ENCODE data around the gene PLCB4.

The PLCB4 gene

GRCh38 chr20:9495701-9496100 is 426.8 kb downstream of the PLCB4 start:
- DNase-seq (ENCODE audit: low read depth in 2 of 2), result no peak

- DNase-seq (ENCODE audit: low read depth in 2 of 2), result no peak
These were observed 427.3 kb downstream of the PLCB4 start for GRCh38 chr20:9496155-9496554.

- DNase-seq (ENCODE audit: low read depth in 2 of 2), result no peak
These were observed 429.4 kb downstream of the PLCB4 start for GRCh38 chr20:9498322-9498721.

- no peak for DNase-seq (ENCODE audit: low read depth in 2 of 2)
These were observed 430.4 kb downstream of the PLCB4 start for GRCh38 chr20:9499126-9499899.

- DNase-seq (ENCODE audit: low read depth in 2 of 2), result no peak
These were observed 431.2 kb downstream of the PLCB4 start for GRCh38 chr20:9500121-9500520.

- no peak for DNase-seq (ENCODE audit: low read depth in 2 of 2)
These were observed 432.6 kb downstream of the PLCB4 start for GRCh38 chr20:9501473-9501872.

GRCh38 chr20:9503526-9504245 is 434.8 kb downstream of the PLCB4 start:
- DNase-seq (ENCODE audit: low read depth in 2 of 2), result no peak

- DNase-seq (ENCODE audit: low read depth in 2 of 2), result no peak
These were observed 437.5 kb downstream of the PLCB4 start for GRCh38 chr20:9506280-9506821.

GRCh38 chr20:9506964-9507369 is 438.1 kb downstream of the PLCB4 start:
- no peak for DNase-seq (ENCODE audit: low read depth in 2 of 2)

GRCh38 chr20:9507544-9508239 is 438.8 kb downstream of the PLCB4 start:
- DNase-seq (ENCODE audit: low read depth in 2 of 2), result no peak

- DNase-seq (ENCODE audit: low read depth in 2 of 2), result no peak
These were observed 439.4 kb downstream of the PLCB4 start for GRCh38 chr20:9508240-9508661.

- no peak for DNase-seq (ENCODE audit: low read depth in 2 of 2)
These were observed 439.9 kb downstream of the PLCB4 start for GRCh38 chr20:9508696-9509178.

GRCh38 chr20:9509246-9509645 is 440.4 kb downstream of the PLCB4 start:
- DNase-seq (ENCODE audit: low read depth in 2 of 2), result no peak

GRCh38 chr20:9510911-9511310 is 442.0 kb downstream of the PLCB4 start:
- DNase-seq (ENCODE audit: low read depth in 2 of 2), result no peak

GRCh38 chr20:9514072-9514460 is 445.2 kb downstream of the PLCB4 start:
- DNase-seq (ENCODE audit: low read depth in 2 of 2), result no peak

GRCh38 chr20:9514461-9515213 is 445.8 kb downstream of the PLCB4 start, which contains the start of gene LAMP5:
Gene LAMP5, plus strand, starts transcription at chr20:9514590. Its CDS starts 263 bp downstream, at chr20:9514853.
- DNase-seq (ENCODE audit: low read depth in 2 of 2), result no peak

- no peak for DNase-seq (ENCODE audit: low read depth in 2 of 2)
These were observed 446.3 kb downstream of the PLCB4 start for GRCh38 chr20:9515214-9515585.

- DNase-seq (ENCODE audit: low read depth in 2 of 2), result no peak
These were observed 446.9 kb downstream of the PLCB4 start for GRCh38 chr20:9515741-9516233.

GRCh38 chr20:9516234-9516871 is 447.5 kb downstream of the PLCB4 start:
- DNase-seq (ENCODE audit: low read depth in 2 of 2), result no peak

- no peak for DNase-seq (ENCODE audit: low read depth in 2 of 2)
These were observed 448.6 kb downstream of the PLCB4 start for GRCh38 chr20:9517297-9518162.
